ENCODE measurements around the gene SUPT7L. TPM values are rescaled to one million over a fixed set of nuclear protein-coding genes. Genes with fewer than 3 reads are reported as not detected.

The SUPT7L gene
- polyA plus RNA-seq, 1 donor from 2014 or later: 95.8 TPM

- no peaks in the 10 kb centered on the region for H3K9me3 ChIP-seq (ENCODE audit: low read length)
- no peaks in the 10 kb centered on the region for H4K20me1 ChIP-seq (ENCODE audit: insufficient read depth)
- no peaks in the 10 kb centered on the region for H3K9me2 ChIP-seq (ENCODE audit: insufficient read depth, low read length)
- H2AFZ ChIP-seq (ENCODE audit: low read depth, low read length): no peak overlapping the region
- no peak overlapping the region for H3K4me3 ChIP-seq (ENCODE audit: low read length)
- H3K36me3 ChIP-seq (ENCODE audit: insufficient read depth, low read length): peaks cover 9% of the 10 kb centered on the region
- H3K4me2 ChIP-seq (ENCODE audit: low read length): no peak overlapping the region
- H3F3A ChIP-seq (ENCODE audit: insufficient read depth, low read length, poor library complexity, severe bottlenecking): no peaks in the 10 kb centered on the region
- no peak overlapping the region for H3K9ac ChIP-seq (ENCODE audit: low read length)
- H3K79me2 ChIP-seq (replicated peaks; ENCODE audit: insufficient read depth, low read length): no peaks in the 10 kb centered on the region
- TF ChIP-seq POLR2AphosphoS5 (IDR thresholded peaks at IDR 0.05) (no peak), MXI1 (conservative IDR thresholded peaks at IDR 0.05; ENCODE audit: poor library complexity, severe bottlenecking) (no peak), RAD21 (conservative IDR thresholded peaks at IDR 0.05) (no peak), REST (IDR thresholded peaks at IDR 0.05; ENCODE audit: borderline replicate concordance) (no peak), EZH2 (IDR thresholded peaks at IDR 0.05; ENCODE audit: borderline replicate concordance, insufficient read depth, low read length, poor library complexity, severe bottlenecking) (no peak), TAF1 (IDR thresholded peaks at IDR 0.05; ENCODE audit: low read depth) (no peak), CTCF (IDR thresholded peaks at IDR 0.05; ENCODE audit: poor library complexity, severe bottlenecking) (no peak), SMC3 (conservative IDR thresholded peaks at IDR 0.05; ENCODE audit: poor library complexity) (no peak), EP300 (conservative IDR thresholded peaks at IDR 0.05; ENCODE audit: poor library complexity, severe bottlenecking) (no peak)
- no peak overlapping the region for H3K27ac ChIP-seq (ENCODE audit: low read length)
- no peaks in the 10 kb centered on the region for H3K27me3 ChIP-seq (ENCODE audit: insufficient read depth, low read depth, low read length)
These were observed 12.4 kb downstream of the SUPT7L start for GRCh38 chr2:27651056-27651455.

GRCh38 chr2:27647737-27648136 lies 15.7 kb downstream of the SUPT7L start:
- H3K36me3 ChIP-seq (ENCODE audit: insufficient read depth, low read length): no peaks in the 10 kb centered on the region
- no peaks in the 10 kb centered on the region for H3K9me3 ChIP-seq (ENCODE audit: low read length)
- no peaks in the 10 kb centered on the region for H3K79me2 ChIP-seq (replicated peaks; ENCODE audit: insufficient read depth, low read length)
- H3F3A ChIP-seq (ENCODE audit: insufficient read depth, low read length, poor library complexity, severe bottlenecking): no peaks in the 10 kb centered on the region
- no peak overlapping the region for H3K27ac ChIP-seq (ENCODE audit: low read length)
- TF ChIP-seq EP300 (conservative IDR thresholded peaks at IDR 0.05; ENCODE audit: poor library complexity, severe bottlenecking) (no peak), TAF1 (IDR thresholded peaks at IDR 0.05; ENCODE audit: low read depth) (no peak), RAD21 (conservative IDR thresholded peaks at IDR 0.05) (no peak), REST (IDR thresholded peaks at IDR 0.05; ENCODE audit: borderline replicate concordance) (no peak), EZH2 (IDR thresholded peaks at IDR 0.05; ENCODE audit: borderline replicate concordance, insufficient read depth, low read length, poor library complexity, severe bottlenecking) (no peak), CTCF (IDR thresholded peaks at IDR 0.05; ENCODE audit: poor library complexity, severe bottlenecking) (no peak), MXI1 (conservative IDR thresholded peaks at IDR 0.05; ENCODE audit: poor library complexity, severe bottlenecking) (no peak), SMC3 (conservative IDR thresholded peaks at IDR 0.05; ENCODE audit: poor library complexity) (no peak), POLR2AphosphoS5 (IDR thresholded peaks at IDR 0.05) (no peak)
- no peak overlapping the region for H2AFZ ChIP-seq (ENCODE audit: low read depth, low read length)
- H3K9ac ChIP-seq (ENCODE audit: low read length): no peak overlapping the region
- no peaks in the 10 kb centered on the region for H3K9me2 ChIP-seq (ENCODE audit: insufficient read depth, low read length)
- no peaks in the 10 kb centered on the region for H3K27me3 ChIP-seq (ENCODE audit: insufficient read depth, low read depth, low read length)
- no peak overlapping the region for H3K4me3 ChIP-seq (ENCODE audit: low read length)
- H3K4me2 ChIP-seq (ENCODE audit: low read length): no peak overlapping the region
- H4K20me1 ChIP-seq (ENCODE audit: insufficient read depth): no peaks in the 10 kb centered on the region
